Activated T-cell treated with anti-CD3 and anti-CD28 coated beads for 24 hours (primary cell): ENCODE data around the gene ROBO1.
"Not testable (repeated sequence)": the region's sequence is repeated elsewhere in the genome, so short reads cannot be mapped to it uniquely, and the experiment has no call there.

Source experiments
- DNase-seq: peaks from one replicate; pipeline ENCODE4 v3.0.0-alpha.2; 2020; ENCODE audit warnings: low read depth

ROBO1 gene

GRCh38 chr3:78736863-78737262, 1030.9 kb downstream of the ROBO1 start:
- no peak for DNase-seq

DNA sequence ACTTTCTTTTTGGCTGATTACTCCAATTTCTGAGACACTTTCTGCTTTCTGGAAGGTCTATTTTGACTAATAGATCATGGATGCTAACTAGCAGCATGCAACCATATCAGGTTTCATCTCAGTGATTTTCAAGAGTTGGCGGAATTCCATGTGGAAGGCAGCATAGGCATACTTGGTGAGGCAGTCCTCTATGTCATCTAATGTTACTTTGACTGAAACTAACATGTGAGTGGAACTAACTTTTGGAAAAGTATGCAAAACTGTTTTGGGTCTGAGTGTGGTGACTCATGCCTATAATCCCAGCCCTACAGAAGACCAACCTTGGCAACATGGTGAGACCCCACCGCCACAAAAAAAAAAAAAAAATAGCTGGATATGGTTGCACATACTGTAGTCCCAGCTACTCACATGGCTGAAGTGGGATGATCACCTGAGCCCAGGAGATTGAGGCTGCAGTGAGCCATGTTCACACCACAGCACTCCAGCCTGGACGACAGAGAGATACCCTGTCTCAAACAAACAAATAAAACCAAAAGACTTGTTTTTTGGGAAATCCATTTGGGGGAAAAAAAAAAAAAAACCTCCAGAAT, 1033.7 kb downstream of the ROBO1 start:
- no peak for DNase-seq

DNA sequence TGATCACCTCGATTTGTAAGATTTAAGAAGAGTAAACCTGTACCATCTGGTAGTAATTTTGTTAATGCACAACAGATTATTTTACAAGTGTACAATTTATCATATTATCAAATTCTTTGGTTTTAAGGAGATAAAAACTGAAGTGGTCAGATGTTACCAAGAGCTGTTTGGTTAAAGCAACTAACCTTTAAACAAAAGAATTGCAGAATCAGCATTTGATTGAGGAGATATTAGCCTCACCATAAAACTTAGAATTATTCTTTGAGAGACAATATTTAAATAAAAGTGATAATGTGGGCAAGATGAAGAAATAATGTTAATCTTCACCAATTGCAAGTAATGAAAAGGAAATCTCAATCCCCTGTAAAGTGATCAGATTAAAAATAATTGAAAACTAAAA, 1034.9 kb downstream of the ROBO1 start:
- no peak for DNase-seq

DNA sequence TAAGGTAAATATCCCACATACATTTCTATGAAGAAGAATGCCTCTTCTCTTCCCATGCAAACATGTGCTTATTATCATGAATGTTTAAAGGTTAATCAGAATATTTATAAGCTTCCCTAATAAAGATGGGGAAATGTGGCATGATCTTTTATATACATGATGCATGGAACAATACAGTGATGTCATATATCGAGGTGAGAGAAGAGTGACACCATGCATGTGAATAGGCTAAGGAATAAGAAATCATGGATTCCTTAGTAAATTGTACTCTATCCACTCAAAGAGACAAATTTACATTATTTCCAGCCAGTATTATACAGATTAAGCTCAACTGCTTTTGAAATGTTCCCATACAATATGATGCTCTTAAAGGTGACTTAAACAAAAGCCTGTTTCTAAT, 1035.3 kb downstream of the ROBO1 start:
- no peak for DNase-seq

DNA sequence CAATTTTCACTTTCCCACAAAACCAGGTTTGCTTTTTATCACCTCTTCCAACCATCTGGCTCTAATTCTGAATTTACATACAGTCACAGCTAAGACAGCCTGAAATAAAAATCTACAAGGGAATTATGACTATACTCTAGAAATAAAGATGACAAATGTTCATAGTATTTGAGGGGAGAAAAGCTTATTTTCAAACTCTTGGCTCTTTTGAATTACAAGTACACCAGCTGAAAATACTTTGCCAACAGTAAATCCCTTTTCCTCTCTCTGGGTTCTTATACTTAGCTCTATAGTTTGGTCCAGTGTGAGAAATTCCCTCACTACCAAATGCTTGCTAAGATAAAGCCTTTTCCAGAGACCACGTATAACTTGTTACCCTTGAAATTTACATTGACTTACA, 1037.9 kb downstream of the ROBO1 start:
- DNase-seq, result no peak

DNA sequence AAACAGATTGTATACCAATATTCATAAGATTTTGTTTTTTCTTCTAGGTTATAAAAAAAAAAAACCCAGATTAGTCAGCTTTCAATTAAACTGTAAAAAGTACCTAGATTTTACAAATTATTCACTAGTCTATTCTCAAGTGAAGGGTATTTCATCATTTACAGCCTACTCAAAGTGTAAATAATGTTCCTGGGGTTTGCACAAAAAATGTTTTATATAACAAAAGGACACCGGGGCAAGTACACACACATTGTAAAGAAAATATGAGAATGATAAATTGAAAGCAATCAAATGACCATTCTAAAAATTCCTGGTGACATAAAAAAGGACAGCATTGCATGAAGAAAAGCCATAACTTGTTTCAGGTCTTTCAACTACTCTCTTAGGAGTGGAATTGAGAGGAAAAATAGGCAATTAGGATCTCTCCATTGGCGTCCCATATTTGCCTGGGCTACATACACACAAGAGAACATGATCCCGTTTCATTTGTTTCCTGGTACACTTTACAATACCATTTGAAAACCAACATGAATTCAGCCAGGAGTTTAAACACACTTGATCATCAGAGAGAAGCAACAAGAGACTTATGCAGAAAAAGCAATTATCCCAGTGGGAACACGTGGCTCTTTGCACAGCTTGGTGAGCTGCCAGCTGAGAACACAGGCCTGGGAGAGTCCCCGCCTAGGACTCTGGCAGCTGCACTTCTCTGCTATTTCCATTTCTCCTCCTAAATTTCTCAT, 1039.2 kb downstream of the ROBO1 start:
- no peak for DNase-seq

DNA sequence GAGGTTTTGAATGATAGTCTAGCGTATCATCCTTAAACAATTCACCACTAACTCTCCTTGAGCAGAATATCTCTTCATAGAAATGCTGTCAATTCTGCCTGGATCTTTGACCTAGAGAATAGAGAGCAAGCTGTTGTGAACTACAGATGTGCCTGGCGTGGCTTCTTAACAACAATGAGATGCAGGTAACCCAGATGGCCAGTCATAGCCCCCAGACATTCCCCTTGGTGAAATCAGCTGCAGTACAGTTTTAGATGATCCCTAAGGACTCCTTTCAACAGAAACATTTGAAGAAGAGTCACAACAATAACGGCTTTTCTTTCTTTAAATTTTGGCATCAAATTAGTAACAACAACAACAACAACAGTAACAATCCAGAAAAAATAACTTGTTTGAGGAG, 1041.3 kb downstream of the ROBO1 start:
- DNase-seq, result no peak

- no peak for DNase-seq
These were observed 1042.0 kb downstream of the ROBO1 start for GRCh38 chr3:78725703-78726246.

- no peak for DNase-seq
These were observed 1042.9 kb downstream of the ROBO1 start for GRCh38 chr3:78724859-78725258.

DNA sequence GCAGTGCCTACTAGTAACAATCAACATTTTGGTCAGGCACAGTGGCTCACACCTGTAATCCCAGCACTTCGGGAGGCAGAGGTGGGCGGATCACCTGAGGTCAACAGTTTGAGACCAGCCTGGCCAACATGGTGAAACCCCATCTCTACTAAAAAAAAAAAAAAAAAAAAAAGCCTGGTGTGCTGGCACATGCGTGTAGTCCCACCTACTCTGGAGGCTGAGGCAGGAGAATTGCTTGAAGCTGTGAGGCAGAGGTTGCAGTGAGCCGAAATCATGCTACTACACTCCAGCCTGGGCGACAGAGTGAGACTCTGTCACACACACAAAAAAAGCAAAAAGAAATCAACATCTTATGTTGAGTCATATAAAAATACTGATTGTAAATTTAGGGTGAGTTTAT, 1043.4 kb downstream of the ROBO1 start:
- DNase-seq, result not testable (repeated sequence)

- no peak for DNase-seq
These were observed 1045.8 kb downstream of the ROBO1 start for GRCh38 chr3:78721771-78722543.

GRCh38 chr3:78718707-78719106, 1049.1 kb downstream of the ROBO1 start:
- no peak for DNase-seq

- DNase-seq, result no peak
These were observed 1050.8 kb downstream of the ROBO1 start for GRCh38 chr3:78717041-78717440.

- DNase-seq, result no peak
These were observed 1054.9 kb downstream of the ROBO1 start for GRCh38 chr3:78712941-78713340.

GRCh38 chr3:78712270-78712669, 1055.5 kb downstream of the ROBO1 start:
- no peak for DNase-seq

DNA sequence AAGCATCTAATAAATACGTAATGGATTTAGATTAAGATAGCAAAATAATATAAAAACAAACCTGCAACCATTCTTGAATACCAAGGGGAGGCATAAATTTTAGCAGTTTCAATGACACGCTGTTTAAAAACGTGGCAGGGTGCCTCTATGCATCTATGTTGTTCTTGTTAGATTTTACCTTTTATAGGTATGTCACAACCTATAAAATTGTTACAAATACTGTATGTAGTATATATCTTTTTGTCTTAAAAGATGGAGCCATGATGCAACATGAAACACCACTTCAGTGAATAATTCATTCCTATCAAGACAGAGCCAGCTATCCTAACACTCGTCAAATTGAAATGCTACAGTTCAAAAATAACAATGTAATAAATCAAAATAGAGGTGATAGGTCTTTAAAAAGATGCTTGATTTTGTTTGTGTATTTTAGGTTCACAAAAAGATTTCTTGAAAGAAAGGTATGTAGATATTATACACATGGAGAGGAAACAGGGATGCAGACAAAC, 1059.2 kb downstream of the ROBO1 start:
- no peak for DNase-seq

DNA sequence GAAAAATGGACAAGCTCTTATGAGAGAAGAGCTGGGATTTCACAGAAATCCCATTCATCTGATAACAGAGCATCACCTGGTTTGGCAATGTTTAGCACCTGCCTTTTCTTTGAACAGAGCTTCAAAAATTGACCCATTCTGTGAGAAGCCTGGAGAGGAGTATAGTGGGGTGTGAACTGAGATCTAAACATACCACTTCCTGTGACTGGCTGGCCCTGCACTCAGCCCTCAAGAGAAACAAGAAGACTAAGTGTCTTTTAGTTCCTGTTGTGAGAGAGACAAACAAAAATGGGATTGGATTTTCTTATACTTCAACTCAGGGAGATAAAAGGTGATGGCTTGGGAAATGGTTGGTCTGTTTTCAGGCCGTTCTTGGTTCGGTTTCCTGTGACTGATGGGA, 1060.2 kb downstream of the ROBO1 start:
- no peak for DNase-seq

- no peak for DNase-seq
These were observed 1060.8 kb downstream of the ROBO1 start for GRCh38 chr3:78706906-78707523.

DNA sequence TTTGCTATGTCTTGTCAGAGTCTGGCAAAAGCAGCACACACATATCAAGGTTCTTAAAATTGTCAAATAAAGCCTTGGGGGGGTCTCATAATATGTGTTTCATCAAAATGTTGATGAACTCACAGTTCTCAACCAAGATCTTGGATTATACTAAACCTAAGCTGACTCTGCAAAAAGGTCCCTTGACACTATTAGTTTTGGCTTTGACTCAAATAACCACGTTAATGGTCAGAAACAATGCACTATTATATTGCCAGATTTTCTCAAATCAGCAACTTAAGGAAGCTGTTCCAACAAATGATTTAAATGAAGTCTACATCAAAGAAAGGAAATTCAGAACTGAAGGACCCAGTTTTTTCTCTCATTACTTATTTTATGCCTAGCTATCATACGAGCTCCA, 1063.9 kb downstream of the ROBO1 start:
- DNase-seq, result no peak

DNA sequence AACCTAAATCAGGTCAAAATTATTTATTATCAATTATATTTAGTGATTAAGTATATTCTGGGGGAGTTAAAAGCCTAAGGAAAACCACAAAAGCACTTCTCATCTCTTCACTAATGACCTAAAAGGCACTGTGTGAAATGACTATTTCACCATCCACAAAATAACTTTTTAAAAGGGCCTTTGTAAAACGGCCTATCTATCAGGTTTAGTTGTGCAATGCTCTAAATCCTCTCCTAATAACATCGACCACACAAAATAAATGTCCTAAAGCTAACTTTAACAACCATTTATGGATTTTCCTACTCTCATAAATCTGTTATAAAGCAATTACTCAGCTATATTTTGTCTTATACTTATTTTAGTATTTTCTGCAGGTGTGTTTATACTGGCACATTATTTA, 1066.3 kb downstream of the ROBO1 start:
- DNase-seq, result no peak

DNA sequence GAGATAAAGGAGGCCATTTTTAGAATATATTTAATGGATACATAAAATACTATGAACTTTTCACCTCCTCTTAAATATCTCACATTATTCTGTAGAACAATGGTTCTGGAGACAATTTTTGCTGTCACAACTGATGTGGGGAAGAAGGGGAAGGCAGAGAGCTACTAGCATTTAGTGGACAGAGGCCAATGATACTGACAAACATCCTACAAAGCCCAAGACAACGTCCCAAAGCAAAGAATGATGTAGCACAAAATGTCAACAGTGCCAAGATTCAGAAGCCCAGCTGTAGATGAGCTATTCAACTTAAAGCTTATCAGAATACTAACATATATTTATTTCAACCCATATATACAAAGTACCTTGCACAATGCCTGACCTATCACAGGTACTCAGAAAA, 1069.4 kb downstream of the ROBO1 start:
- DNase-seq, result no peak

DNA sequence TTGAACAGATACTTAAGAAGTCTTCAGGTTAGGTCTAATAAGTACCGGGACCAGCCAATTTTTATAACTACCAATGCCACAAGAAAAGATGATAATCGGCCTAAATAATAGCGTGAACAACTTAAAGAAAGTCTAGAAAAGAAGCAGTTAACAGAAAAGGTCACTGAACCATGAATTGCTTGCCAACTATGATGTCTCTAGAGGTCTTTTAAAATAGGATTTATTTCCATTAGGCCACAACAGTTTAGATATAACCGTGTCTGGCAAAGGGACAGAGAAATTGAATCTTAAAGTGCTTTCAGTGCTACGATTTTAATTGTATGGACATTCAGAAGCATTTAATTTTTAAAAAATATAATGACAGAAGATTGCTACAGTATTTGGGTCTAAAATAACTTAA, 1070.4 kb downstream of the ROBO1 start:
- no peak for DNase-seq
